ENCODE data around the gene KRT2.

KRT2 gene

GRCh38 chr12:52608826-52609630 is 43.0 kb downstream of the KRT2 start:
- ChIA-PET POLR2A (no interaction called here), CTCF (interaction anchor here (0.5 to 0.8 kb wide), 2 partner anchors 23 to 271 kb away, joined by 3 read pairs; no protein-coding TSS in a partner anchor)
- H3K4me3 ChIP-seq (ENCODE audit: low read depth, low read length) = no peak overlapping the region
- no peak overlapping the region for H3K27ac ChIP-seq (ENCODE audit: extremely low read depth, low read depth, low read length)
- no peaks in the 10 kb centered on the region for H3K9me3 ChIP-seq (ENCODE audit: control insufficient read depth, insufficient read depth, low read depth, low read length)
- TF ChIP-seq ZNF837 (tag by site-specific recombination; IDR thresholded peaks at IDR 0.05) (no peak), ZNF544 (tag by site-specific recombination; IDR thresholded peaks at IDR 0.05) (no peak), ZNF555 (tag by site-specific recombination; conservative IDR thresholded peaks at IDR 0.05) (no peak), ZNF391 (tag by site-specific recombination; IDR thresholded peaks at IDR 0.05; ENCODE audit: borderline replicate concordance, low read depth) (no peak), KLF16 (tag by site-specific recombination; IDR thresholded peaks at IDR 0.05) (no peak), ZNF701 (tag by site-specific recombination; IDR thresholded peaks at IDR 0.05) (no peak), WT1 (tag by site-specific recombination; IDR thresholded peaks at IDR 0.05) (no peak), ZNF140 (tag by site-specific recombination; IDR thresholded peaks at IDR 0.05) (no peak), ZNF266 (tag by site-specific recombination; IDR thresholded peaks at IDR 0.05; ENCODE audit: low read depth) (no peak), ZNF362 (tag by site-specific recombination; IDR thresholded peaks at IDR 0.05) (no peak), MZF1 (tag by site-specific recombination; IDR thresholded peaks at IDR 0.05; ENCODE audit: borderline replicate concordance) (no peak), MEIS1 (CRISPR knock-in tag; IDR thresholded peaks at IDR 0.05; ENCODE audit: borderline replicate concordance) (no peak), ZNF776 (tag by site-specific recombination; IDR thresholded peaks at IDR 0.05; ENCODE audit: borderline replicate concordance) (no peak), ZNF501 (tag by site-specific recombination; IDR thresholded peaks at IDR 0.05) (no peak)
- TF ChIP-seq, protein P1, sequence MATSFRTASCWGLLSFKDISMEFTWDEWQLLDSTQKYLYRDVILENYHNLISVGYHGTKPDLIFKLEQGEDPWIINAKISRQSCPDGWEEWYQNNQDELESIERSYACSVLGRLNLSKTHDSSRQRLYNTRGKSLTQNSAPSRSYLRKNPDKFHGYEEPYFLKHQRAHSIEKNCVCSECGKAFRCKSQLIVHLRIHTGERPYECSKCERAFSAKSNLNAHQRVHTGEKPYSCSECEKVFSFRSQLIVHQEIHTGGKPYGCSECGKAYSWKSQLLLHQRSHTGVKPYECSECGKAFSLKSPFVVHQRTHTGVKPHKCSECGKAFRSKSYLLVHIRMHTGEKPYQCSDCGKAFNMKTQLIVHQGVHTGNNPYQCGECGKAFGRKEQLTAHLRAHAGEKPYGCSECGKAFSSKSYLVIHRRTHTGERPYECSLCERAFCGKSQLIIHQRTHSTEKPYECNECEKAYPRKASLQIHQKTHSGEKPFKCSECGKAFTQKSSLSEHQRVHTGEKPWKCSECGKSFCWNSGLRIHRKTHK (tag by site-specific recombination; IDR thresholded peaks at IDR 0.05) = no peak
- TF ChIP-seq, protein P2, sequence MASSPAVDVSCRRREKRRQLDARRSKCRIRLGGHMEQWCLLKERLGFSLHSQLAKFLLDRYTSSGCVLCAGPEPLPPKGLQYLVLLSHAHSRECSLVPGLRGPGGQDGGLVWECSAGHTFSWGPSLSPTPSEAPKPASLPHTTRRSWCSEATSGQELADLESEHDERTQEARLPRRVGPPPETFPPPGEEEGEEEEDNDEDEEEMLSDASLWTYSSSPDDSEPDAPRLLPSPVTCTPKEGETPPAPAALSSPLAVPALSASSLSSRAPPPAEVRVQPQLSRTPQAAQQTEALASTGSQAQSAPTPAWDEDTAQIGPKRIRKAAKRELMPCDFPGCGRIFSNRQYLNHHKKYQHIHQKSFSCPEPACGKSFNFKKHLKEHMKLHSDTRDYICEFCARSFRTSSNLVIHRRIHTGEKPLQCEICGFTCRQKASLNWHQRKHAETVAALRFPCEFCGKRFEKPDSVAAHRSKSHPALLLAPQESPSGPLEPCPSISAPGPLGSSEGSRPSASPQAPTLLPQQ (tag by site-specific recombination; IDR thresholded peaks at IDR 0.05) = no peak
- no peaks in the 10 kb centered on the region for H3K4me1 ChIP-seq (ENCODE audit: control insufficient read depth, insufficient read depth, low read length)
- no peaks in the 10 kb centered on the region for H3K36me3 ChIP-seq (ENCODE audit: control insufficient read depth in 2 of 2, insufficient read depth in 1 of 2, low read length in 2 of 2)

DNA sequence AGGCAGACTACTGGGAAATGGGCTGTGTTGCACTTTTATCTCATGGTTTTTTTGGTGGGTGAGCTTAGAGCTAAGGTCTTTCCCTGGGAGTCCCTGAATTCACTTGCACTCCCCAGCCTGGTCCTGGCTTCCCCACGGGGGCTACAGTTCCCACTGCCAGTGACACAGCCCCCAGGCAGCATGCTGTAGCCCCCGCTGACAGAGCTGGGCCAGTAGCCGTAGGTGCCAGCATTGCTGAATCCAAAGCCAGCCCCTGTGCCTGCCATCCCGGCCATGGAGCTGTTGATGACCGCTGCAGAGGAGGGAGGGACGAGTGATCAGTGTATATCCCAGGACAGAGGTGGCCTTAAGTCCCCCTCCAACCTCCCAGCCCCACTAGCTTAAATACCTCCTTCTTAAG is 43.9 kb downstream of the KRT2 start:
- ChIA-PET CTCF (interaction anchor here (0.8 kb wide), 1 partner anchor 22 kb away, joined by 3 read pairs; no protein-coding TSS in a partner anchor), POLR2A (no interaction called here)
- TF ChIP-seq ZNF548 (tag by site-specific recombination; IDR thresholded peaks at IDR 0.05) = no peak
- no peak for TF ChIP-seq ZNF514 (tag by site-specific recombination; IDR thresholded peaks at IDR 0.05)
- TF ChIP-seq ZNF362 (tag by site-specific recombination; IDR thresholded peaks at IDR 0.05) = no peak
- TF ChIP-seq ZNF280D (tag by site-specific recombination; IDR thresholded peaks at IDR 0.05) = no peak
- no peak for TF ChIP-seq ZBTB44 (tag by site-specific recombination; IDR thresholded peaks at IDR 0.05)
- TF ChIP-seq, protein P3, sequence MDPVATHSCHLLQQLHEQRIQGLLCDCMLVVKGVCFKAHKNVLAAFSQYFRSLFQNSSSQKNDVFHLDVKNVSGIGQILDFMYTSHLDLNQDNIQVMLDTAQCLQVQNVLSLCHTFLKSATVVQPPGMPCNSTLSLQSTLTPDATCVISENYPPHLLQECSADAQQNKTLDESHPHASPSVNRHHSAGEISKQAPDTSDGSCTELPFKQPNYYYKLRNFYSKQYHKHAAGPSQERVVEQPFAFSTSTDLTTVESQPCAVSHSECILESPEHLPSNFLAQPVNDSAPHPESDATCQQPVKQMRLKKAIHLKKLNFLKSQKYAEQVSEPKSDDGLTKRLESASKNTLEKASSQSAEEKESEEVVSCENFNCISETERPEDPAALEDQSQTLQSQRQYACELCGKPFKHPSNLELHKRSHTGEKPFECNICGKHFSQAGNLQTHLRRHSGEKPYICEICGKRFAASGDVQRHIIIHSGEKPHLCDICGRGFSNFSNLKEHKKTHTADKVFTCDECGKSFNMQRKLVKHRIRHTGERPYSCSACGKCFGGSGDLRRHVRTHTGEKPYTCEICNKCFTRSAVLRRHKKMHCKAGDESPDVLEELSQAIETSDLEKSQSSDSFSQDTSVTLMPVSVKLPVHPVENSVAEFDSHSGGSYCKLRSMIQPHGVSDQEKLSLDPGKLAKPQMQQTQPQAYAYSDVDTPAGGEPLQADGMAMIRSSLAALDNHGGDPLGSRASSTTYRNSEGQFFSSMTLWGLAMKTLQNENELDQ (tag by site-specific recombination; IDR thresholded peaks at IDR 0.05; ENCODE audit: low read depth) = no peak

More for the DNA sequence above, 43.9 kb downstream of the KRT2 start:
- Histone ChIP-seq H3K27ac (ENCODE audit: extremely low read depth, low read depth, low read length) (no peak overlapping the region), H3K9me3 (ENCODE audit: control insufficient read depth, insufficient read depth, low read depth, low read length) (no peaks in the 10 kb centered on the region), H3K4me3 (ENCODE audit: low read depth, low read length) (no peak overlapping the region), H3K4me1 (ENCODE audit: control insufficient read depth, insufficient read depth, low read length) (no peaks in the 10 kb centered on the region), H3K36me3 (ENCODE audit: control insufficient read depth in 2 of 2, insufficient read depth in 1 of 2, low read length in 2 of 2) (no peaks in the 10 kb centered on the region)
